ENCODE results near the gene TGM5. TPM values are rescaled to one million over a fixed set of nuclear protein-coding genes. Genes with fewer than 3 reads are reported as not detected.

Gene TGM5
- total and polyA plus RNA-seq, 2 donors (not counting 3 experiments of a cell fraction or from before 2014, with no cell fraction given): not detected

- Histone ChIP-seq H3K9me3 (replicated peaks; ENCODE audit: control insufficient read depth, insufficient read depth, low read length) (no peaks in the 10 kb centered on the region), H3K4me3 (replicated peaks in 1 of 3; ENCODE audit: insufficient read depth in 1 of 3, low read depth in 1 of 3, low read length in 3 of 3) (no peak overlapping the region), H3K79me2 (ENCODE audit: control insufficient read depth, insufficient read depth, low read length) (no peaks in the 10 kb centered on the region), H3K9ac (replicated peaks; ENCODE audit: extremely low read depth, insufficient read depth, low read length) (no peak overlapping the region), H3K27ac (ENCODE audit: insufficient read depth, low read depth, low read length) (no peak overlapping the region), H2AFZ (ENCODE audit: low read depth, low read length) (no peak overlapping the region), H3K36me3 (ENCODE audit: control insufficient read depth in 2 of 2, extremely low read depth in 1 of 2, insufficient read depth in 2 of 2, low read length in 2 of 2) (no peaks in the 10 kb centered on the region), H4K20me1 (replicated peaks; ENCODE audit: control insufficient read depth, extremely low read depth, insufficient read depth, low read length) (no peaks in the 10 kb centered on the region), H3K27me3 (ENCODE audit: control insufficient read depth in 2 of 2, insufficient read depth in 2 of 2, low read length in 2 of 2) (peaks cover 0 to 6% of the 10 kb centered on the region in 2 experiments), H3K4me1 (ENCODE audit: control insufficient read depth, extremely low read depth, insufficient read depth, low read length) (no peaks in the 10 kb centered on the region), H3K4me2 (ENCODE audit: insufficient read depth, low read length) (no peak overlapping the region), H3K9me1 (replicated peaks; ENCODE audit: control insufficient read depth, extremely low read depth, insufficient read depth, low read length) (no peaks in the 10 kb centered on the region)
- no peak for DNase-seq (ENCODE audit: low read depth, low spot score)
- intact Hi-C loops (cut with micrococcal nuclease): no loop called here
- TF ChIP-seq FOS (IDR thresholded peaks at IDR 0.05; ENCODE audit: borderline replicate concordance, insufficient read depth, low read length) (no peak), POLR2A (IDR thresholded peaks at IDR 0.05; ENCODE audit: low read depth, low read length) (no peak), MYC (IDR thresholded peaks at IDR 0.05; ENCODE audit: low read depth, low read length) (no peak), MAX (IDR thresholded peaks at IDR 0.05; ENCODE audit: insufficient read depth, insufficient read length) (no peak), JUN (IDR thresholded peaks at IDR 0.05; ENCODE audit: borderline replicate concordance, insufficient read depth, insufficient read length, low read depth) (no peak), POLR2AphosphoS5 (IDR thresholded peaks at IDR 0.05; ENCODE audit: insufficient read depth, low read depth, low read length) (no peak), EZH2 (IDR thresholded peaks at IDR 0.05; ENCODE audit: borderline replicate concordance, low read depth, low read length, severe bottlenecking) (no peak), CTCF (IDR thresholded peaks at IDR 0.05; ENCODE audit: extremely low read depth in 1 of 2, insufficient read depth in 1 of 2, low read depth in 1 of 2, low read length in 2 of 2) (no peak), GATA2 (IDR thresholded peaks at IDR 0.05; ENCODE audit: insufficient read depth, insufficient read length, low read depth, low read length) (no peak)
- ChIA-PET POLR2A (no interaction called here), CTCF (interaction anchor here (1.3 to 3.2 kb wide), 3 partner anchors 11 to 13 kb away, joined by 3 to 25 read pairs (median 4); no protein-coding TSS in a partner anchor)
- no peak for FAIRE-seq
- BruUV-seq (replicated peaks): no TSS peak
- dilution Hi-C loops (cut with MboI; ENCODE audit: extremely low pct_ligation_motif_present, low sequenced_read_pairs): no loop called here
Measured at GRCh38 chr15:43274136-43274535, 7.4 kb upstream of the TGM5 start.
